K562 (cell line): ENCODE data around the gene RHOV. TPM values are rescaled to one million over a fixed set of nuclear protein-coding genes. Genes with fewer than 3 reads are reported as not detected.

Experiments used
- CAMTA2 ChIP-seq: fragments of 250-450 bp; sonication (Bioruptor Pico); conservative IDR thresholded peaks from 2 replicates; pipeline ENCODE4 v1.5.1; 2022
- CBFA2T3 ChIP-seq: fragments of 450-650 bp; IDR thresholded peaks from 2 replicates; pipeline ENCODE4 v1.6.1; 2017
- CBX3 ChIP-seq, 2 experiments: IDR thresholded peaks; 1 replicate in 1 of 2; 2 replicates in 1 of 2; pipeline ENCODE4 v1.6.1; 2012; ENCODE audit warnings: inconsistent platforms in 2 of 2, low read length in 2 of 2, borderline replicate concordance in 1 of 2, control low read depth in 1 of 2
- CREB1 ChIP-seq, 2 experiments: sonication (generic) in 1 of 2; formaldehyde crosslinking in 1 of 2; IDR thresholded peaks; 2 replicates each; pipeline versions ENCODE4 v1.6.1 to v1.8.0; 2012 to 2022; ENCODE audit warnings: inconsistent platforms in 1 of 2, mild to moderate bottlenecking in 1 of 2, missing genetic modification reagents in 1 of 2, moderate library complexity in 1 of 2
- CSDE1 ChIP-seq, 2 experiments: fragments of 450-650 bp; IDR thresholded peaks; 2 replicates each; pipeline ENCODE4 v1.6.1; 2016; ENCODE audit warnings: mild to moderate bottlenecking in 1 of 2
- EGR1 ChIP-seq: fragments of 450-650 bp; conservative IDR thresholded peaks from 2 replicates; pipeline ENCODE4 v1.6.1; 2017; ENCODE audit warnings: mild to moderate bottlenecking
- HDGF ChIP-seq: fragments of 450-650 bp; IDR thresholded peaks from 2 replicates; pipeline ENCODE4 v1.6.1; 2016
- KDM1A ChIP-seq, 2 experiments: fragments of 450-650 bp; IDR thresholded peaks; 2 replicates each; pipeline ENCODE4 v1.6.1; 2016; ENCODE audit warnings: mild to moderate bottlenecking in 2 of 2
- MAZ ChIP-seq, 2 experiments: fragments of 450-650 bp in 1 of 2; sonication (generic) in 1 of 2; formaldehyde crosslinking; IDR thresholded peaks in 1 of 2; conservative IDR thresholded peaks in 1 of 2; 2 replicates each; pipeline versions ENCODE4 v1.4.0 to v1.5.0; 2020; ENCODE audit warnings: mild to moderate bottlenecking in 1 of 2, missing genetic modification reagents in 1 of 2
- RBM22 ChIP-seq: fragments of 200-400 bp; formaldehyde crosslinking; IDR thresholded peaks from 2 replicates; pipeline ENCODE4 v1.6.1; 2018; ENCODE audit warnings: low read length, low read depth; ENCODE audit not compliant: poor library complexity, severe bottlenecking
- SMARCA5 ChIP-seq: fragments of 450-650 bp; IDR thresholded peaks from 2 replicates; pipeline ENCODE4 v1.6.1; 2016
- SMARCC2 ChIP-seq: fragments of 450-650 bp; IDR thresholded peaks from 2 replicates; pipeline ENCODE4 v1.6.1; 2017; ENCODE audit warnings: antibody characterized with exemption, moderate library complexity, mild to moderate bottlenecking, low read depth
- STAG1 ChIP-seq: sonication (generic); formaldehyde crosslinking; IDR thresholded peaks from 2 replicates; pipeline ENCODE4 v1.5.0; 2020; ENCODE audit warnings: missing genetic modification reagents, borderline replicate concordance
- TBP ChIP-seq: optimal IDR thresholded peaks from 2 replicates; pipeline ENCODE3; 2011; ENCODE audit warnings: low read depth, low read length, improper control_type of control experiment
- ZFP36 ChIP-seq: fragments of 150-350 bp; IDR thresholded peaks from 2 replicates; pipeline ENCODE4 v1.6.1; 2018; ENCODE audit warnings: low read length, low read depth; ENCODE audit not compliant: partially characterized antibody
- ZNF124 ChIP-seq: sonication (generic); formaldehyde crosslinking; IDR thresholded peaks from 2 replicates; pipeline ENCODE4 v1.8.1; 2022; ENCODE audit warnings: missing genetic modification reagents
- ZNF41 ChIP-seq: fragments of 250-450 bp; sonication (Bioruptor Pico); conservative IDR thresholded peaks from 2 replicates; pipeline ENCODE4 v1.4.0; 2020; ENCODE audit warnings: mild to moderate bottlenecking
- polyA plus RNA-seq, 8 experiments: library from polyadenylated mRNA; depleted of rRNA in 4 of 8; stranded (reverse) in 5 of 8; unstranded in 3 of 8; fragments of >200 nt; fragmentation: Nextera tagmentation in 2 of 8; fragmentation: Illumina TruSeq in 1 of 8; extraction: Ambion mirVana in 2 of 8; extraction: Trizol in 1 of 8; gene quantifications; 2 replicates each; pipeline versions ENCODE4 v1.2.1 to v1.2.3, GENCODE V29; 2011 to 2014; ENCODE audit warnings: inconsistent platforms in 1 of 8, missing spikeins in 1 of 8
- total RNA-seq, 7 experiments: library from RNA; depleted of rRNA in 6 of 7; stranded (reverse); fragments of >200 nt in 6 of 7; fragmentation: Illumina TruSeq in 2 of 7; extraction: Trizol in 2 of 7; gene quantifications; 2 replicates each; pipeline versions ENCODE4 v1.2.1 to v1.2.3, GENCODE V29; 2011 to 2021; ENCODE audit warnings: low replicate concordance in 1 of 7
- TF ChIP-seq, protein P1 (sequence below): fragments of 250-450 bp; sonication (Bioruptor Pico); IDR thresholded peaks from 2 replicates; pipeline ENCODE4 v1.5.0; 2020; ENCODE audit warnings: mild to moderate bottlenecking, borderline replicate concordance
- TF ChIP-seq, protein P2 (sequence below): fragments of 450-650 bp; IDR thresholded peaks from 2 replicates; pipeline ENCODE4 v1.6.1; 2014; ENCODE audit warnings: low read depth, mild to moderate bottlenecking, moderate library complexity, borderline replicate concordance

RHOV gene
- total and polyA plus RNA-seq, 9 of the 15 experiments (the other 6 are each of a cell fraction or from before 2014, with no cell fraction given), result 0.08 to 2.0 (median 1.1) TPM

DNA sequence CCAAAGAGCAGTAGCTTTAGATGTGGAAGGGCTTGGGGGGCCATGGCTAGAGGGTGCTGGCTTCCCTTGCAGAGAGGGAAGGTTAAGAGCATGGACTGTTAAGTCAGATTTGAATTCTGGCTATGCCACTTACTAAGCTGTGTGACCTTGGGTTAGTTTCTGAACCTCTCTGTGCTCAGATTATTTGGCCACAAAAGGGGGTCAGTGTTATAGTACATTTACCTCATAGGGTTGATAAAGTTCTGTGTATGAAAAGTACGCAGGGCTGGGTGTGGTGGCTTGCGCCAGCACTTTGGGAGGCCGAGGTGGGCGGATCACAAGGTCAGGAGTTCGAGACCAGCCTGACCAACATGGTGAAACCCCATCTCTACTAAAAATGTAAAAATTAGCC, 27.0 kb upstream of the RHOV start (continued):
- peak in 1 of 2 experiments; percentile 33; a peak in 1 of 3 replicates for TF ChIP-seq CBX3 (IDR thresholded peaks at IDR 0.05; ENCODE audit: borderline replicate concordance in 1 of 2, low read length in 2 of 2)
- TF ChIP-seq ZNF124 (CRISPR knock-in tag), result no peak
- no peak for TF ChIP-seq CSDE1 (IDR thresholded peaks at IDR 0.05)
- no peak for TF ChIP-seq CAMTA2
- no peak for TF ChIP-seq MAZ (CRISPR knock-in tag; conservative IDR thresholded peaks at IDR 0.05 in 1 of 2, IDR thresholded peaks at IDR 0.05 in 1 of 2)
- peak; percentile 79 for TF ChIP-seq ZFP36
- no peak for TF ChIP-seq SMARCC2
- TF ChIP-seq HDGF, result peak; percentile 75; the same call in 1 of the 2 replicates
- TF ChIP-seq, protein P1, sequence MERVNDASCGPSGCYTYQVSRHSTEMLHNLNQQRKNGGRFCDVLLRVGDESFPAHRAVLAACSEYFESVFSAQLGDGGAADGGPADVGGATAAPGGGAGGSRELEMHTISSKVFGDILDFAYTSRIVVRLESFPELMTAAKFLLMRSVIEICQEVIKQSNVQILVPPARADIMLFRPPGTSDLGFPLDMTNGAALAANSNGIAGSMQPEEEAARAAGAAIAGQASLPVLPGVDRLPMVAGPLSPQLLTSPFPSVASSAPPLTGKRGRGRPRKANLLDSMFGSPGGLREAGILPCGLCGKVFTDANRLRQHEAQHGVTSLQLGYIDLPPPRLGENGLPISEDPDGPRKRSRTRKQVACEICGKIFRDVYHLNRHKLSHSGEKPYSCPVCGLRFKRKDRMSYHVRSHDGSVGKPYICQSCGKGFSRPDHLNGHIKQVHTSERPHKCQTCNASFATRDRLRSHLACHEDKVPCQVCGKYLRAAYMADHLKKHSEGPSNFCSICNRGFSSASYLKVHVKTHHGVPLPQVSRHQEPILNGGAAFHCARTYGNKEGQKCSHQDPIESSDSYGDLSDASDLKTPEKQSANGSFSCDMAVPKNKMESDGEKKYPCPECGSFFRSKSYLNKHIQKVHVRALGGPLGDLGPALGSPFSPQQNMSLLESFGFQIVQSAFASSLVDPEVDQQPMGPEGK (CRISPR knock-in tag), result no peak
- no peak for TF ChIP-seq CBFA2T3
- TF ChIP-seq STAG1, result no peak
- no peak for TF ChIP-seq RBM22
- TF ChIP-seq ZNF41 (CRISPR knock-in tag), result no peak
- TF ChIP-seq, protein P2, sequence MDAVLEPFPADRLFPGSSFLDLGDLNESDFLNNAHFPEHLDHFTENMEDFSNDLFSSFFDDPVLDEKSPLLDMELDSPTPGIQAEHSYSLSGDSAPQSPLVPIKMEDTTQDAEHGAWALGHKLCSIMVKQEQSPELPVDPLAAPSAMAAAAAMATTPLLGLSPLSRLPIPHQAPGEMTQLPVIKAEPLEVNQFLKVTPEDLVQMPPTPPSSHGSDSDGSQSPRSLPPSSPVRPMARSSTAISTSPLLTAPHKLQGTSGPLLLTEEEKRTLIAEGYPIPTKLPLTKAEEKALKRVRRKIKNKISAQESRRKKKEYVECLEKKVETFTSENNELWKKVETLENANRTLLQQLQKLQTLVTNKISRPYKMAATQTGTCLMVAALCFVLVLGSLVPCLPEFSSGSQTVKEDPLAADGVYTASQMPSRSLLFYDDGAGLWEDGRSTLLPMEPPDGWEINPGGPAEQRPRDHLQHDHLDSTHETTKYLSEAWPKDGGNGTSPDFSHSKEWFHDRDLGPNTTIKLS, result no peak
- TF ChIP-seq TBP, result no peak
- no peak for TF ChIP-seq CREB1 (IDR thresholded peaks at IDR 0.05)
- no peak for TF ChIP-seq CREB1 (CRISPR knock-in tag; IDR thresholded peaks at IDR 0.05)
- TF ChIP-seq EGR1, result peak; percentile 29
- 0 out of 2 replicates have a peak, but pooled peaks have one; percentile 27 for TF ChIP-seq SMARCA5
- TF ChIP-seq KDM1A (IDR thresholded peaks at IDR 0.05), result peak; percentile 80 to 83
